ENCODE measurements around the gene MTMR2.

The MTMR2 gene

DNA sequence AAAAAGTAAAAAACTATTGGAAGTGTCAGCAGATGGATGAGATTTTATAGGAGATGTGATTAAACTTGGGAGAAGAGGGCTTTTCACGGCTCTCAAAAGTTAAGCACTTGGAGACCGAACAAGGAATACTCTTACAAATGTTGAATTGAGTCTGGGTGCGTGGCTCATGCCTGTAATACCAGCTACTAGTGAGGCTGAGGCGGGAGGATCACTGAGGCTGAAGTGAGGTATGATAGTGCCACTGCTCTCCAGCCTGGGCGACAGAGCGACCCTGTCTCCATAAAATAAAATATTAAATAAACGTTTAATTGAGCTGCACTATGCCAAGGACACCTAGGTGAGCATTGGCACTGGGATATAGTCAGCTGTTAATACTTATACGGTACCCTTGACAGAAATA, 131.7 kb downstream of the MTMR2 start:
- TF ChIP-seq GATA2 (IDR thresholded peaks at IDR 0.05; ENCODE audit: low read depth, low read length): no peak
- no peak for TF ChIP-seq GATA3 (IDR thresholded peaks at IDR 0.05; ENCODE audit: low read depth, low read length)

GRCh38 chr11:95791709-95792033, 132.2 kb downstream of the MTMR2 start:
- no peak for TF ChIP-seq GATA2 (IDR thresholded peaks at IDR 0.05; ENCODE audit: low read depth, low read length)
- no peak for TF ChIP-seq GATA3 (IDR thresholded peaks at IDR 0.05; ENCODE audit: low read depth, low read length)

- TF ChIP-seq GATA2 (IDR thresholded peaks at IDR 0.05; ENCODE audit: low read depth, low read length) (no peak), GATA3 (IDR thresholded peaks at IDR 0.05; ENCODE audit: low read depth, low read length) (no peak)
Measured at GRCh38 chr11:95790933-95791708, 132.8 kb downstream of the MTMR2 start.

DNA sequence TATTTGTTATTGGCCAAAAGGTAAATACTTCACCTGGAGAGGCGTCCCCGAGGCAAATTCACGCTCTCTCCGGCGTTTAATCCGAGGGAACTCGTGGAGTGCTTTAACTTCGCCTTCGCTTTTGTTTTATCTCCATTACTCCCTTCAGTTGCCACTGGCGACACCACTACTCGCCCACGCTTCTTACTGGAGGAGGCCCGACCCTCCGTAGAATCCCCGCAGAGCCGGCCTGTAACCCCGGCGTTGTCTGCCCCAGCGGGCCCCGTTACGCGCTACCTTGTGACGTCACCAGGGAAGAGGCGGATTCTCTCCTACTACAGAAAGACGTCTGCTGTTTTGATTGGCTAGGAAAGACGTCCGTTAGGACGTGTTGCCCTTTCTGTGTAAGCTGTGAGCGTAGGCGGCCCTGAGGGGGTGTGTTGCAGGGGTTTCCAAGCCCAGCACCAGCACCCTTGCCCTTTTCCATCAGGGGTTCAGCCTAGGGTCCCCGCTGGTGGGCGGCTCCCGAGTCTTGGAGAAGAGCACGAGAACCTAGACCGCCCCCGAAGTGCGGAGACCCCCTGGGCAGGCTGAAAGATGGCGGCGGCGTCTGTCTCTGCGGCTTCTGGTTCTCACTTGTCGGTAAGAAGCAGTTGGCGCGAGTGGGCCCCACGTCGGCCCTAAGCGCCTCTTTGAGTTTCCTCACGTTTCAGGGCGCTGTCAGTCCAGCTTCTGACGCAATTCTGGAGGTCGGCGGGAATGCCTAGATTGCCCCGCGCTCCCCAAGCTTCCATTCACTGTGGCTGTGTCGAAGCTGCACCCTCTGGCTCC, 133.6 kb downstream of the MTMR2 start, which contains the start of gene CEP57:
Gene CEP57 (plus strand): TSS at position 376 of the 810 bp plus-strand sequence. CDS start 201 bp downstream, at position 577.
- TF ChIP-seq GATA2 (IDR thresholded peaks at IDR 0.05; ENCODE audit: low read depth, low read length): no peak
- TF ChIP-seq GATA3 (IDR thresholded peaks at IDR 0.05; ENCODE audit: low read depth, low read length): no peak

DNA sequence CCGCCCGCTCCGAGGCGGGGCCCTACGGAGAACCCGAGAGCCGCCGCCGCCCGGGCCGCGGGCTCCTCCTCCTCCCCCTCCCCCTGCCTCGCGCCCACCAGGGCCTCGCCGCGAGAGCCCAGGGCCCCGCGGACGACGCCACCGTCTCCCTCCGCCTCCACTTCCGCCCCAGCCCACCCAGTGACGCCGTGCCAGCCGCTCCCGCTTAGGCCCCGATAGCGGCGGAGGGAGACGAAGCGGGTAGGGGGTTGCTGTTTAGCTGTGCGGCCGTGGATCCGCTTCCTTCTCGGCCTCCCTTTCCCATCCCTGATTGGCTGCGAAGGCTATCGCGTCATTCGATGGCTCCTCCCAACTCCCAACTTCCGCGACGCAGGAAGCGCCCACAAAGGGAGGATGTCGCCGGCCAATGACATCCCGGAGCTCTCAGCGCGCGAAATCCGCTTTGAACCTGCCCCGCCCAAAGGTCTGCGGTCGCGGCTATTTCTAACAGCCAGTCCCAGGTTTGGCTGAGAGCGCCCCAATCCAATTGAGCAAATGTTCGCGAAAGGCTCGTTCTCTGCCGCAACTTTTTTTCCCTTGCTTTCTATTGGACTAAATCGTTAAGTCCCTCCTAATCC, 134.3 kb downstream of the MTMR2 start, which contains the start of gene FAM76B:
Gene FAM76B (minus strand): TSS at position 277 of the 617 bp plus-strand sequence. CDS start 304 bp downstream, outside the sequence.
- TF ChIP-seq GATA2 (IDR thresholded peaks at IDR 0.05; ENCODE audit: low read depth, low read length) (no peak), GATA3 (IDR thresholded peaks at IDR 0.05; ENCODE audit: low read depth, low read length) (no peak)

GRCh38 chr11:95788921-95789505, 134.9 kb downstream of the MTMR2 start:
- TF ChIP-seq GATA3 (IDR thresholded peaks at IDR 0.05; ENCODE audit: low read depth, low read length): no peak
- TF ChIP-seq GATA2 (IDR thresholded peaks at IDR 0.05; ENCODE audit: low read depth, low read length): no peak
